ENCODE data around the gene CBLC.

The CBLC gene

DNA sequence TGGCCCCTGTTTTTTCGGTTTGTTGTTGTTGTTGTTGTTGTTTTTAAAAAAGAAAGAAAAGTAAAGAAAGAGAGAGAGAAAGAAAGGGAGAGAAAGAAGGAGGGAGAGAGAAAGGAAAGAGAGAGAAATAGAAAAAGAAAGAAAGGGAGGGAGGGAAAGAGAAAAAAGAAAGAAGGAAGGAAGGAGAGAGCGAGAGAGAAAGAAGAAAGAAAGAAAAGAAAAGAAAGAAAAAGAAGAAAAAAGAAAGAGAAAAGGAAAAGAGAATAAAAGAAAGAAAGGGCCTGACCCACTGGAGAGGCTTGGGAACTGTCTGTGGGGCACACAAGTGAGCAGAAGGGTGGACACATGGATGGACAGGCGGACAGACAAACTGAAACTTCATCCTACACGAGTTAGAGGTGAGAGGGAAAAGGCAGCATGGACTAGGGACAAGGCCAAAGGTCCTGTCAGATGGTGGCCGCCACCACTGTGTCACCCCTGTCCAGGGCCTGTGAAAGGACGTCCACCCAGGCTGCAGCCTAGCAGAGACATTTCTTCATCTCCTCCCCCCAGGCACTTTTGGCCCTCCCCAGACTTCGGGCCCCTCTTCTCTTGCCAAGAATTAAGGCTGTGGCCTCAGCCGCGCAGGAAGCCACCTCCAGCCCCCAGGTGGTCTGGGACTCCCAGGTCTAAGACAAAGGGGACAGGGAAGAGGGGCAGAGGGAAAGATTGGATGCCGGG is 22.1 kb downstream of the CBLC start:
- in situ Hi-C loops (cut with MboI; ENCODE audit: low sequenced_read_pairs), result no loop called here

DNA sequence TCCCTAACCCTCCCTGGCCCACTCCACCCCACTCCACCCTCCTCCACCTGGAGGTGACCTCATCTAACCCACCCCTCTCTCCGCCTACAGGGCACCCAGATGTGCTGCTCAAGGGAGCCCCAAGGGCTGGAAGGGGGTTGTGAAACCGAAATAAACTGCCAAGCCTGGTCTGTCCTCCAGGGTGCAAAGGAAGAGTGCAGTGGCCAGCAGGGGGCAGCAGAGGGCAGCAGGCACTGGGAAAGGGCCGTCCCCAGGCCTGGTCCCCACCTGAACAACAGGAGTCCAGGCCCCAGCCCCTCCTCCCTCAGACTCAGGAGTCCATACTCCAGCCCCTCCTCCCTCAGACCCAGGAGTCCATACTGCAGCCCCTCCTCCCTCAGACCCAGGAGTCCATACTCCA is 22.8 kb downstream of the CBLC start:
- in situ Hi-C loops (cut with MboI; ENCODE audit: low sequenced_read_pairs), result no loop called here

DNA sequence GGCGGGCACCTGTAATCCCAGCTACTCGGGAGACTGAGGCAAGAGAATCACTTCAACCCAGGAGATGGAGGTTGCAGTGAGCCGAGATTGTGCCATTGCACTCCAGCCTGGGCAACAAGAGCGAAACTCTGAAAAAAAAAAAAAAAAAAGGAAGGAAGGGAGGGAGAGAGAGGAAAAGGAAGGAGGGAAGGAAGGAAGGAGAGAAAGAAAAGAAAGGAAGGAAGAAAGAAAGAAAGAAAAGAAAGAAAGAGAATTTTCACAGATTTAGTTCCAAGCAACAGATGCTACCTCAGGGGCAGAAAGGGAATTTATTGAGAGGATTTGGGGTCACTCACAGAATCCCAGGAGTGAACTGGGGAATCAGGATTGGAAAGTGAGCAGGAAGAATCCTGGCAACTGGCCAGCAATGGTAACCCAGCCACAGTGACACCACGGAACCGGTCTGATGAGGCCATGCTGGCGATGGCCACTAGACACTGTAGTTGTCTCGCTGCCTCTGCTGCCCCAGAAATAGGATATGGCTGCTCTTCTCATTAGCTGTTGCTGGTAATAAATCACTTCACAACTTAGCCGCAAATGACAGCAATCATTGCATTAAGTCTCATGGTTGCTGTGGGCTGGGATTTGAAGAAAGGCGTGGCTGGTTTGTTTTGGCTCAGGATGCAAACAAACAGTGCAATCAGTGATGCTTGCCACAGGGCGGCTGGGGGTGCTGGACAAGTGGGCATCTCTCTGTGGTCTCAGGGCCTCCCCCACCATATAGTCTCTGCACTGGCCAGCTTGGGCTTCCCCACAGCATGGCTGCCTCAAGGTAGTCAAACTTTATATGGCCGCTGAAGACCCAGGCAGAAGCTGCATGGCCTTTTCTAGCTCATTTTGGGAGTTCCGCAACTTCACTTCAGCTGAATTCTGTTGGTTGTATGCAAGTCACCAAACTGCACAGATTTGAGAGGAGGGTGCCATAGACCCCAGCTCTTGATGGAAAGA is 26.0 kb downstream of the CBLC start:
- in situ Hi-C loops (cut with MboI; ENCODE audit: low sequenced_read_pairs), result no loop called here

DNA sequence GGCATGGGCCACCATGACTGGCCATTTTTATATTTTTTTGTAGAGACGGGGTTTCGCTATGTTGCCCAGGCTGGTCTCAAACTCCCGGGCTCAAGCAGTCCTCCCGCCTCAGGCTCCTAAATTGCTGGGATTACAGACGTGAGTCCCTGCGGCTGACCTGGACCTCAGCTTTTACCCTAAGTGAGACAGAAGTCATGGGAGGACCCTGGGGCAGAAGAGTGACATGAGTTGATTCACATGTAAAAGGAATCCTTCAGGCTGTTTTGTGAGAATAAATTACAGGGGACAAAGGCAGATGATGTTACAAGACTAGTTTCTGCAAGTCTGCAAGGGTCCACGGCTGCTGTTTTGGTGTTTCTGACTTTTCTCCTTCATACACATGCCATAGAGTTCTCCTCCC is 28.6 kb downstream of the CBLC start:
- in situ Hi-C loops (cut with MboI; ENCODE audit: low sequenced_read_pairs), result no loop called here

DNA sequence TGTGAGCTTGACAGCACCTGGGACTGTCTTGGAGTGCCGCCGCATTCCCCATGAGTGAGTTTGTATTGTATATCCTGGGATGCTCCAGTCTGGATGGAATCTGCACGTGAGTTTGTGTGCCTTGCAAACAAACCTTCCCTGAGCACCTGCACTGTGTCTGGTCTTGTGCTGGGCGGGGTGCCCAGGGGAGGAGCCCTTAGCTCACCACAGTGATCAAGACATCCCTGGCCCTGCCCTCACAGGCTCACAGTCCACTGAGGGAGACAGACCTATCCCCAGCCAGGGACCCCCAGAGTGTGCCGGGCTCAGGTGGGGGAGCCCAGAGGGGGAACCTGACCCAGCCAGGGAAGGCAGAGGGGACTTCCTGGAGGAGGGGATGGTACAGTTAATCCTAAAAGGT is 29.5 kb downstream of the CBLC start:
- in situ Hi-C loops (cut with MboI; ENCODE audit: low sequenced_read_pairs), result no loop called here

DNA sequence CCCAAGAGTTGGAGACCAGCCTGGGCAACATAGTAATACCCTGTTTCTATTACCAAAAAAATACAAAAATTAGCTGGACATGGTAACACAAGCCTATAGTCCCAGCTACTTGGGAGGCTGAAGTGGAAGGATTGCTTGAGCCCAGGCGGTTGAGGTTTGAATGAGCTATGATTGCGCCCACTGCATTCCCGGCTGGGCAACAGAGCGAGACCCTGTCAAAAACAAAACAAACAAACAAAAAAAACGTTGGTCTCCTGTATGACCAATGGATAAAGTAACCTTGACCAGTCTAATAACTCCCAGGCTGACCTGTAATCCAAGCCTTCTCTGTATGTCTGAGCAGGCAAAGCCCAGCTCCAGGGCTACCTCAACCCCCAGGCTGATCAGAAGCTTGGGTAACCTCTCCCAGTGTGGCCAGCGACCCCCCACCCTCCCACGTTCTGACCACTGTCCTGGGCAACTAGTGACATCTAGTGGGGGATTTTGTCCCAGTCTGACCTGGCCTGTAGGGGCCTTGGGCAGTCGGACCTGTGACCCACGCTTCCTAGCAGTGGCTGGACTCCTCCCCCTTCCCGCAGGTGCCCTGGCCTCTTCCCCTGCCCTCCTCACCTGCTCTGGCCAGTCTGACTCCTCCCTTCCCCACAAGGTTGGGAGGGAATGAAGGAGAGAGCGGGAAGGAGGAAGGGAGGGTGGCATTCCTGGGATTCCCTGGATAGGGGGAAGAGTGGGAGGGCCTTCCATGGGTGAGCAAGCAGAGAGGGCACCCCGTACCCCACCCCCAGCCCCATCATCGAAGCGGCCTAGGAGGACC is 30.2 kb downstream of the CBLC start:
- in situ Hi-C loops (cut with MboI; ENCODE audit: low sequenced_read_pairs), result no loop called here

DNA sequence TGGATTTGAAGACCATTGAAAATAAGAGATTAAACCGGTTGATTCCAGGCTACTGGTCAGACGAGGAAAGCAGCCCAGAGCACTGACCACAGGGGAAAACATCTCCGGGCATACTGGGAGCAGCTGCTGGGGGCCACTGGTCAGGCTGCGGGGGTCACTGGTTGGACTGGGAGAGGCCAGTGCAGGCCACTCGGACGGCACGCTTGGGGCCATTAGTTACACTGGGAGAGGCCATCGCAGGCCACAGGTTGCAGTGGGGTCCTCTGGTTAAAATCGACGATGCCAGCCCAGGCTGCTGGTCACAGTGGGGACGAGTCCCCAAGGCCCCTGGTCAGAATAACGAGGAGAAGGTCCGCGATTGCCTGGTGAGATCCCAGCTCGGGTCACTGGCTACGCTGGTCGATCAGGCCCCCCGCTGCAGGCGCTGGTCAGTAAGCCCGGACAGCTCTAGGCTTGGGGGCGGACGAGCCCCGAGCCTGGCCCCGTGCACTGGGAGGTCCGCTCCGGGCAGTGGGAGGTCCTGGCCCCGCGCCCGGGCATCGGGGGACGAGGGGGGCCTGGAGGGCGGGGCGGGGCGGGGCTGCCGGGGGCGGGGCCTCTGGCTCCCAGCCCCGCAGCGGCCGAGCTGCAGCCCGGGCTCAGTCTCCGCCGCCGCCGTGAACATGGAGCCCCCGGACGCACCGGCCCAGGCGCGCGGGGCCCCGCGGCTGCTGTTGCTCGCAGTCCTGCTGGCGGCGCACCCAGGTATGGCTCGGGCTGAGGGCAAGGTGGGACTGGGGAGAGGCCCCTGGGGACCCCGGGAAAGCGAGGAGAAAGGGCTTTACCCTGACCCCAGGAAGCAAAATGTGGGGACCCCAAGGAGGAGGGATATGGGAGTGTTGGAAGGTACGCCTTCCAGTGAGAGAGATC is 31.0 kb downstream of the CBLC start, which contains the start of gene BCAM:
BCAM (plus strand) TSS at position 641 of the 909 bp plus-strand sequence; CDS start at position 663, 22 bp downstream.
- in situ Hi-C loops (cut with MboI; ENCODE audit: low sequenced_read_pairs), result no loop called here

DNA sequence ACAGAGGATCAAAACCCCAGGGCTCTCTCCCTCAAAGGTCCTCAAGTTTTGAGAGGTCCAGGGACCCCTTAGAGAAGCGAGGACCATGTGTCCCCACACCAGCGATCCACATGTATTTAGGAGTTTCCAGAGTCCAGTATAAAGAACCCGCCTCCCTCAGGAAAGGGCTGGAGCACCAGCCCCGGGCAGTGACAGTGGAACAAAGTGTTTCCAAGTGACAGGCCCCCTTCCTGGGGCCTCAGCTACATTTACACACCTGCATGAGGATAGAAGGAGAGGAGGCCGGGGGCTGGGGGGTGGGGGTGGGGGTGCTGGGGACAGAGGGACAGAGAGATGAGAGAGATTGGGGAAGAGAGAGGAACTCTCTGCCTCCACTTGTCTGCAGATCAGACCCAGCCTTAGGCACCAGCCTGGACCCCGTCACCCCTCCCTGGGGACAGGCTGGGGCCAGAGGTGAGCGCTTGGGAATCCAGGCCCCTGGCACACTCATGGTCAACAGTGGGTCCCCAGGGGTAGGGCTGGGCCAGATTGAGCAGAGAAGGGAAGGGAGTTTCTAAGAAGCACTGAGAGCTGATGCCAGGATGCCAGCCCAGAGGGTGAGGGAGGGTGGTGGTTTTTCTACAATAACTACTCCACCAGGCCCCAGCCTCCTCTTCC is 32.0 kb downstream of the CBLC start:
- in situ Hi-C loops (cut with MboI; ENCODE audit: low sequenced_read_pairs), result no loop called here

DNA sequence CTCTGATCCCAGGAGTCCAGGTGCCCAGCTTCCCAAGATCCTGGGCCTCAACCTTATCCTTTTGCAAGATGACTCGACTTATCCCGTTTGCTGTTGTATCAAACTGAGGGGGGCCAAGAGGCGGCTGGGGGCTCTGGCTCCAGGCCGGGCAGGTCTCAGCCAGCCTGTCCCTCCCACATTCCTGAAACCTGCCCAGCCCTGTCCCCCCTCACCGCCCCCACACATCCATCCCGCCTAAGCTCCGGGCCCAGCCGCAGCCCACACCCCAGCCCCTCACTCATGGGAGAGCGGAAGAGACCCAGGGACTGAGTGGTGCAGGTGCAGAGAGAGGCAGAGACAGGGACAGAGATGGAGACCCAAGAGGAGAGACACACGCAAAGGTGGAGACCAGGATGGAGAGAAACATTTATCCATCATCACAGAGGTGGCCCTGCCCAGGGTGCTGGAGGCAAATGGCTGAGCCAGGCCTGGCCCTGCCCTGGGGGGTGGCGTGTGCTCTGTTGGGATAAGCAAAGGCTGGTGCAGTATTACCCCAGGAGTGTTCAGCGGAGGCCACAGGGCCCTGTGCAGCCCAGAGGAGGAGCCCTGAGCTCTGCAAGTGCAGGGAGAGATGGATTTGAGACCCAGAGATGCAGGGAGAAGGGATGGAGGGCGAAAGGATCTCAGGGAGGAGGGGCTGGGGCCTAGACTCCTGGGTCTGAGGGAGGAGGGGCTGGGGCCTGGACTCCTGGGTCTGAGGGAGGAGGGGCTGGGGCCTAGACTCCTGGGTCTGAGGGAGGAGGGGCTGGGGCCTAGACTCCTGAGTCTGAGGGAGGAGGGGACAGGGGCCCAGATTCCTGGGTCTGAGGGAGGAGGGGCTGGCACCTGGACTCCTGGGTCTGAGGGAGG is 32.8 kb downstream of the CBLC start:
- in situ Hi-C loops (cut with MboI; ENCODE audit: low sequenced_read_pairs), result no loop called here

DNA sequence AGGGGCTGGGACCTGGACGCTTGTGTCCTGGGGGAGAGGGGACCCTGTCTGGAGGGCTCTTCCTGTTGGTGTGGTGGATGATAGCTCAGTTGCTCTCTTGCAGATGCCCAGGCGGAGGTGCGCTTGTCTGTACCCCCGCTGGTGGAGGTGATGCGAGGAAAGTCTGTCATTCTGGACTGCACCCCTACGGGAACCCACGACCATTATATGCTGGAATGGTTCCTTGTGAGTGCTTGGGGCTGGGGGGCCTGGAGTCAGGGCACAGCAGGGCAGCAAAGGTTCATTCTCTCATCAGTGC is 33.4 kb downstream of the CBLC start:
- in situ Hi-C loops (cut with MboI; ENCODE audit: low sequenced_read_pairs), result no loop called here

DNA sequence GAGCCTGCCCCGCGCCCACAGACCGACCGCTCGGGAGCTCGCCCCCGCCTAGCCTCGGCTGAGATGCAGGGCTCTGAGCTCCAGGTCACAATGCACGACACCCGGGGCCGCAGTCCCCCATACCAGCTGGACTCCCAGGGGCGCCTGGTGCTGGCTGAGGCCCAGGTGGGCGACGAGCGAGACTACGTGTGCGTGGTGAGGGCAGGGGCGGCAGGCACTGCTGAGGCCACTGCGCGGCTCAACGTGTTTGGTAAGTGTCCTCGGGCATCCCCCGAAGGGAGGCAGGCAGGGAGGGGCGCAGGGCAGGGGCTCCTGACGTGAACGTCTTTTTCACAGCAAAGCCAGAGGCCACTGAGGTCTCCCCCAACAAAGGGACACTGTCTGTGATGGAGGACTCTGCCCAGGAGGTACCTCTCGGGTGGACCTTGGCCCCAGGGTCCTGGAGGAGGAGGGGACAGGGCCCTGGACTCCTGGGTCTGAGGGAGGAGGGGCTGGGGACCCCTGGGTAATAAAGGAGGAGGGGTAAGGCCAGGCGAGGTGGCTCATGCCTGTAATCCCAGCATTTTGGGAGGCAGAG is 34.5 kb downstream of the CBLC start:
- in situ Hi-C loops (cut with MboI; ENCODE audit: low sequenced_read_pairs), result no loop called here

DNA sequence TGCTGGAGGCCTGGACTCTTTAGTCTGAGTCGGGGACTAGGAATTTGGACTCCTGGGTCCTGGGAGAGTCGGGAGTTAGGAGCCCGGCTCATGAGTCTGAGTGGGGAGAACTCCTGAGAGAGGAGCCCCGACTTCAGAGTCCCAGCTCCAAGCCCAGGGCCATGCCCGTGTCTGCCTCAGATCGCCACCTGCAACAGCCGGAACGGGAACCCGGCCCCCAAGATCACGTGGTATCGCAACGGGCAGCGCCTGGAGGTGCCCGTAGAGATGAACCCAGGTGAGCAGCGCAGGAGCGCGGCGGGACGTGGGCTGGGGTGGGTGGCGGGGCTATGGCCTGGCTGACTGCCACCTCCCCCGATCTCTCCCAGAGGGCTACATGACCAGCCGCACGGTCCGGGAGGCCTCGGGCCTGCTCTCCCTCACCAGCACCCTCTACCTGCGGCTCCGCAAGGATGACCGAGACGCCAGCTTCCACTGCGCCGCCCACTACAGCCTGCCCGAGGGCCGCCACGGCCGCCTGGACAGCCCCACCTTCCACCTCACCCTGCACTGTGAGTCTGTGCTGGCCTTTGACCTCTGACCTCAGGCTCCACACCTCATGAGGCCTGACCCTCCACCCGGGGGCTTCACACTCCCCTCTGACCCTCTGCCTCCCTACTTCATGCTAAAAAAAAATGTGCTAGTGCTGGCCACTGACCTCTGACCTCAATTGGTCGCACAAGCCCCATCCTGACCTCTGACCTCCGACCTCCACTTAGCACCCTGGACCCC is 35.6 kb downstream of the CBLC start:
- in situ Hi-C loops (cut with MboI; ENCODE audit: low sequenced_read_pairs), result no loop called here

DNA sequence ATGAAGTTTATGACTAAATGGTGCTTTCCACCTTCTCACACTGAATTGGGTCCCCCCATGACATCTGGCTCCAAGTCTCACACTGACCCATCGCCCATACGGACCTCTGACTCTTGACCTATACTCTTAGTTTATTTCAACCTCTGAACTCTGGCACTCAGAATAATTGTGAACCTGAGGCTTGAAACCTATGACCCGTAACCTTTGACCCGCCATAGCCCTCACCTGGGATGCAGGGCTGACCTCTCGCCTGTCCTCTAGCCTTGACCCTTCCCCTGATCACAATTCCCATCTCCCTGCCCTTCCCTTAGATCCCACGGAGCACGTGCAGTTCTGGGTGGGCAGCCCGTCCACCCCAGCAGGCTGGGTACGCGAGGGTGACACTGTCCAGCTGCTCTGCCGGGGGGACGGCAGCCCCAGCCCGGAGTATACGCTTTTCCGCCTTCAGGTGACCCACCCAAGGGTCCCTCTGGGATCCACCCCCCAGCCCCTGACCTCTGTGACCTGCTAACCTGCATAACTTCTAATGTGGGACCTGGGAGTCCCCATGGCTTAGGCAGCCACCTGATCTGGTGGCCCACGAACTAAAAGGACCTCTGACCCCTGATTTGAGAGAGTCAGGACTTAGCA is 36.3 kb downstream of the CBLC start:
- in situ Hi-C loops (cut with MboI; ENCODE audit: low sequenced_read_pairs), result no loop called here

DNA sequence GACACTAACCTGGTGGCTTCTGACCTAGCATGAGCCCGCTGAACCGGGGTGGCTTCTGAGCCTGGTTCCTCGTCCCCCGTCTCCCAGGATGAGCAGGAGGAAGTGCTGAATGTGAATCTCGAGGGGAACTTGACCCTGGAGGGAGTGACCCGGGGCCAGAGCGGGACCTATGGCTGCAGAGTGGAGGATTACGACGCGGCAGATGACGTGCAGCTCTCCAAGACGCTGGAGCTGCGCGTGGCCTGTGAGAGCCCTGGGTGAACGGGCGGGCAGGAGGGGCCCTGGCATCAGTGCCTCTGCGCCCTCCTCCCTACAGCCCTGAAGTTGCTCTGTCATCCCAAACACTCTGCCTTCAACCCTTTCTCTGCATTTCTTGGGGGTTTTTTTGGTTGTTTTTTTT is 36.8 kb downstream of the CBLC start:
- in situ Hi-C loops (cut with MboI; ENCODE audit: low sequenced_read_pairs), result no loop called here

DNA sequence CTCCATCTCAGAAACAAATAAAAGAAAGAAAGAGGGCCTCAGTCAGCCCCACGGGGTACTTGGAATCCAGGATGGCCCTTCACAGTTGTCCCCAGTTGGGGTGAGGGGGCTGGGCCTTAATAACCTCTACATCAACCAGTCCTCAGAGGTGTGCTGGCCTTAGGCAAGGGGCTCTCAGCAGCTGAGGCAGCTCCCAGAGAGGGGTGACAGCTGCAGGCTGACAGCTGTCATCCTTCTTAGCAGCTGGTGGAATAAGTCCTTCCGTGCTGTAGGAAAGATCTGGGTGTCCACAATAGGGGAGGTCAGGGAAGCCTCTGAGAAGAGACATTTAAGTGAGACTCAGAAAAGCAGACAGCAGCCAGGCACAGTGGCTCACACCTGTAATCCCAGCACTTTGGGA is 38.6 kb downstream of the CBLC start:
- in situ Hi-C loops (cut with MboI; ENCODE audit: low sequenced_read_pairs), result no loop called here

DNA sequence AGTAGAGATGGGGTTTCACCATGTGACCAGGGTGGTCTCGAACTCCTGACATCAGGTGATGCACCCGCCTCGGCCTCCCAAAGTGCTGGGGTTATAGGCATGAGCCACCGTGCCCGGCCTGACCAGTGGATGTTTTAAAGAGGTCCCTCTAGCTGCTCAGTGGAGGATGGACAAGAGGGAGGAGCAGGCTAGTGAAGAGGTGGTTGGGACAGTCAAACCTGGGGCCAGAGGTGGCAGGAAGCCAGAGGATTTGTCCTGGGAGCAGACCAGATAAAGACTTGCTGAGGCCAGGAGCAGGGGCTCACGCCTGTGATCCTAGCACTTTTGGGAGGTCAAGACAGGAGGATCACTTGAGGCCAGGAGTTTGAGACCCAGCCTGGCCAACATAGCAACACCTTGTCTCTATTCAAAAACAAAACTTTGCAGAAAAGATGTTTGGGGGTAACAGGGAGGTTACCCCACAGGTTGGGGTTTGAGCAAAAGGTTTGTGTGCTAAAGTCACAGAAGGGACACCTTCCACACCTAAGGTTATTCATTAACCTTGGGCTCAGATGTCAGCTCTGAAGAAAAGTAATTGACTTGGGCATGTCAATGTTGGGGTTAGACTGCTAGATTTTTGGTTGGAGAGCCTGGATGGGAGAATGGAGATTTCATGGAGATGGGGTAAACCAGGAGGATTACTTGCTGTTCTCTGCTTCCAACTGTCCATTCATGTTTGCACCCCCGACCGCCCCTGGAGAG is 40.2 kb downstream of the CBLC start:
- in situ Hi-C loops (cut with MboI; ENCODE audit: low sequenced_read_pairs), result no loop called here
